Activated CD4-positive, alpha-beta T cell treated with anti-CD3 and anti-CD28 coated beads, Interleukin-10, Interleukin-2, amounts not matched to agents 100 ng/mL and 50 ng/mL, durations not matched to agents 16 hours and 8 hours (primary cell): ENCODE data around the gene GPC6.

Source experiments
- DNase-seq: peaks from one replicate; pipeline ENCODE4 v3.0.0-alpha.2; 2020

The GPC6 gene

GRCh38 chr13:93752541-93752940 is 525.9 kb downstream of the GPC6 start:
- no peak for DNase-seq

DNA sequence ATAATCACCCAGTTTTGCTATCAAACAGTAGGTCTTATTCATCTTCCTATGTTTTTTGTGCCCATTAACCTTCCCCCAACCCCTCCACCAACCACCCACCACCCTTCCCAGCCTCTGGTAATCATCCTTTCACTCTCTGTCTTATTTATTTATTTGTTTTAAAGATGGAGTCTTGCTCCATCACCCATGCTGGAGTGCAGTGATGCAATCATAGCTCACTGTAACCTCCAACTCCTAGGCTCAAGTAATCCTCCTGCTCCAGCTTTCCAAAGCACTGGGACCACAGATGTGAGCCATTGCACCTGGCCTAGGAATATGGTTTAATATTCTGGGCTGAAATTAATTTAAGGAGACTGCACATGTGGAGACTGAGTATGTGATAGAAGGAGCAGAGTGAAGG is 527.0 kb downstream of the GPC6 start:
- no peak for DNase-seq

DNA sequence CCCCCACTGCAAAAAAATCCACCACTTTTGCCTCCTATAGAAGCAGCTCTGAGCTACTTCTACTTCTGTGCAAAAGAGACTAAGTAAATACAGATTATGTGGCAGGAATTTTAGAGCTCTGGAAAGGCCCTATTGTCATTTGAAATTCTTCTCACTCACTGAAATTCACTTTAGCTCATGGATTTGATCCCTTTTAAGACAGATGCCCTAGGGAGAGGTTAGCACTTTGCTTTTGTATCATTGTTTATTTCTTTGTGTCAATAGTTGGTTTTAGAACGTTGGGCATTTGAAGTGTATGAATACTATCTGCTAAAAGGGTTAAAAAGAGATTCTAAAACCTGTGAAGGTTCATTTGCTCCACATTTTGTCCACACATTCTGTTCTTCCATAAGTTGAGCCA is 528.7 kb downstream of the GPC6 start:
- DNase-seq: no peak

- DNase-seq: no peak
Observed at GRCh38 chr13:93758575-93758974, 532.0 kb downstream of the GPC6 start.

DNA sequence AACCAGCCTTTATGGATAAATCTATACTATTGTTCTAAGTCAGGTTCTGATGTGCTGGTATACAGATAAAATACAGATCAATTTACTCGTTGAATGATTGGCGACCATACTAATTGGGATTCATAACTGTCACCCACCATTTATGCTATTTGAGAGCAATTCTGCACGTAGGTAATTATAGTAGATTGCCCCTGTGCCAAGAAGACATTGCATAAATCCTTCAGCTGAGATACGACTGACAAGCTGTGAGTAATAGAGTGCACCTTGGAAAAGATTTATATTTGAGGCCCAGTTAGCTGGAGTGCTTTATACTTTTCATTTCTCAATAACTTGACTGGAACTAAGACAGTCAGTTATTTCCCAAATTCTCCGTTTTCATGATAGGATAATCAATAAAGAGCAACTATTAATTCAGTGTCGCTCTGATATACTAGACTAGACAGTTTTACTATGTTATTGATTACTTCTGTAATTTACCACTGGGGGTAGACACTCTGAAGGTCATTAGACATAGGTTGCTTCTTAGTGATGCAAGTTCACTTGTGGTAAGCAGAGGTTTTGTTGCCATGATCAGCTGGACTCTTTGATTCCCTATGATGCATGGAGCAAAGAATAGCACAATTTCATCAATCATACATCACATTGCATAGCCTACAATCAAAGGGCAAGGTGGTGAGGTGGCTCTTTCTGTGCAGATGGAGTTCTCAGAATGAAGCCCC is 536.3 kb downstream of the GPC6 start:
- no peak for DNase-seq

DNA sequence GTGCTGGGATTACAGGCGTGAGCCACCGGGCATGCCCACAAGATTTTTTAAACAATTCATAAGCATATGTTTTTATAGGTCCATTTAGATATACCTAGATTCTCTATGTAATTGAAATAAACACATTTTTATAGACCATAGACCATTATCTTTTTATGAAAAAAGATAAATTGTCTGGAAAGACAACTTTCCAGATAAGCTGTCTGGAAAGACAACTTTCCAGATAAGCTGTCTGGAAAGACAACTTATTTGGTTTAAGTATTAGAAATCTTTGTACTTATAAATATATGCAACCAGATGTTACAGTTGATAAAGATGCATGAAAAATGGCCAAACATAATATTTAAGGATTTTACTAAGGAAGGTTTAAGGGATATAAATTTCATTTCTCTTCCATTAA is 538.5 kb downstream of the GPC6 start:
- no peak for DNase-seq

DNA sequence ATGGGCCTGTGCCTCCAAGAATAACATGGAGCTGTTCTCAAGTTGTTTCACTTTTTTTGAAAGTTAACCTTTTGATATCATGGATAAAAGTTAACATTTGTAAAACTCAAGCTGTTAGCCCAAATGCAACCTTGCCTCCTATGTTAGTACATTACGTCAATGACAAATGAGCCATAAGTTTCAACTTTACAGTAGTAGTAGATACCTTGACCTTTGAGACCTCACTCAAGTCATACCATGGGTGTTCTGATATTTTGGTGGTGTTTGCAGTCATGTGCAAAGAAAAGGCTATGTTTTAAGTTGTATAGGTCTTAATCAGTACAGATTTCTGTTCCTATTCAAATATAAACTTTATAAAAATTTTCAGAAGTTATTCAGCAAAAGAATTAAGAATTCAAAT is 539.2 kb downstream of the GPC6 start:
- DNase-seq: no peak

GRCh38 chr13:93766719-93767118 is 540.1 kb downstream of the GPC6 start:
- no peak for DNase-seq

GRCh38 chr13:93767180-93767916 is 540.7 kb downstream of the GPC6 start:
- no peak for DNase-seq

DNA sequence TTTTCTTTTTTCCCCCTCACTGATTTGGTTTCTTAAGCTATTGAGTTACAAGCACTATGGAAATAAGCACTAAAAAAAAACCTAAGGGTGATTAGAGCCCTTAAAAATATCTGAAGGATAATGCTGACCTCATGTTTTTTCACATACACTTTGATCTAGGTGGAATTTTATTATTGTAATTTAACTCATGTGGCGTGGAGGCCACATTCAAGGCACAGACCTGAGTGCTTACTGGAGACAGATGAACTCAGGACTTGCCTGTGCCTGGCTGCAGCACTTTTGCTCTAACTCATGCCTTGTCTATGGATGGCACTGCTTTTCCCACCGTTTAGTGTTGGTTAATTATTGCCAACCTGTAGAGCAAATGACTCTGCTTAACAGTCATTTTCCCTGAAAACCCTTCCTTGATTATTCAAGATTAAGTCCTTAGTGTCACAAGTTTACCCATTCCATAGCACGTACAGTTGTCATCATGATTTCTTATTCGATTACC is 541.4 kb downstream of the GPC6 start:
- DNase-seq: no peak

DNA sequence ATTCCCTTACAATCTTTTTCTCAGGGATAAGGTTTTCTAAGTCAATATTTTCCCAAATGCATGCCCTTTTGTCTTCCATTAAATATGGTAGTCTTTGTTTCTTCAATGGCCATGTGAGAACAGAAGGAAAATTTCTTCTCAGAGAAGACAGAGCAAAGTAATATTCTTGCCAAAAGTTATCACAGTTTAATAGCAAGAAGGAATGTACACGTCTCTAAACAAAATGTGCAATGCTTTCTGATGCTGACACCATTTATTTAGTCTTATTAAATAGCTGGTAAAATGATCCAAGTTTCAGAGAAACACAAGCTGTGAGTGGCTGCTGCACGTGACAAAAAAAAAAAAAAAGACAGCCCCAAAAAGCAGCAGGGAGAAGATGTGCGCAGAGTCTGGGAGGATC is 542.5 kb downstream of the GPC6 start:
- DNase-seq: no peak

GRCh38 chr13:93769607-93770006 is 543.0 kb downstream of the GPC6 start:
- DNase-seq: no peak

- no peak for DNase-seq
Observed at GRCh38 chr13:93771227-93771626, 544.6 kb downstream of the GPC6 start.

DNA sequence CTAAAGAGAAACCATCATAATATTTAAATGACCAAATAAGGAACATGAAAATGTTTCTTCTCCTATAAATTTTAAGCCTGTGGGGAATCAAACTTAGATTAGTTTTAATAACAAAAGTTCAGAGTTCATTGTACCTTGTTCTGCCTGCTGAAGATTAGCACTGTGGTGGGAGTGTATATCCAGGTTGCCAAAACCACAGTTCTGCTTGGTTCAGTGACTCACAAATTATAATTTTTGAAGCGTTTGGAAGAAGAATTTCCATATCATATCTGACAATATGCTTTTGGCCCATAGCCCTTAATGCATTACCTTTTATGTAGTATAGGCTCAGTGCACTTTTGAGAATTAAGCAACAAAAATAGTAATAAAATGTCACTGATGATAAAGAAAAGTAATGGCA is 545.2 kb downstream of the GPC6 start:
- DNase-seq: no peak

- DNase-seq: no peak
Observed at GRCh38 chr13:93774506-93774905, 547.9 kb downstream of the GPC6 start.

DNA sequence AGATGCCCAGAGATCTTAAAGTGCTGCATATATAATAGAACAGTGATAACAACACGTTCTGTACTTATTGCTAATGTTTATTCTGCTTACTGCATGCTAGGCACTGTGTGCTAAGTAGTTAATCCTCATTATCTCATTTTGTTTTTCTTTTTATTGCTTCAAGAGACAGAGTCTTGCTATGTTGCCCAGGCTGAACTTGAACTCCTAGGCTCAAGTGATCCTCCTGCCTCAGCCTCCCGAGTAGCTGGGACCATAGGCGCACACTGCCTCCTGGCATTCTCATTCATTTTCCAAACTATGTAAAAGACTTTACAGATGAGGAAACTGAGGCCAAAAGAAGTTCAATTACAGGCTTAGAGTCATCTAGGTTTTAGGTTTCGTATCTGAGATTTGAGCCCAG is 548.4 kb downstream of the GPC6 start:
- DNase-seq: no peak

- DNase-seq: no peak
Observed at GRCh38 chr13:93775507-93776108, 549.0 kb downstream of the GPC6 start.

DNA sequence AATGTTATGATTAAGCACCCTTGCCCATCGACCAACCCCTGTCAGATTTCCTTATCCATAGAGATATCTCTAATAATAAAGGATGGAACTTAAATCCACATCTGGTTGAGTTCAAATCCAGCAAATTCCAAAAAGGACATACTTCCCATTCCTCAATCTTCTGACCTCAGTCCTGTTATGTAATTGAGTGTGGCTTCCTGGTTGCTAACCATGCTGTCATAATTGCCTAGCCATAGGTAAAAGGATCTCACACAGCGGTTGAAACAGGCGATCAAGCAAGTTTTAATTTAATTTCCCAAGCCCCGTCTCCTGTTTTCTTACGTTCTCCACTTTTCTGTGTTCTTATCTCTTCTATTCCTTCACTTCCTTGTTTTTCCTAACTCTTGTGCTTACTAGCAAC is 550.3 kb downstream of the GPC6 start:
- no peak for DNase-seq

- DNase-seq: no peak
Observed at GRCh38 chr13:93777504-93777903, 550.9 kb downstream of the GPC6 start.

GRCh38 chr13:93778548-93778947 is 551.9 kb downstream of the GPC6 start:
- DNase-seq: no peak

DNA sequence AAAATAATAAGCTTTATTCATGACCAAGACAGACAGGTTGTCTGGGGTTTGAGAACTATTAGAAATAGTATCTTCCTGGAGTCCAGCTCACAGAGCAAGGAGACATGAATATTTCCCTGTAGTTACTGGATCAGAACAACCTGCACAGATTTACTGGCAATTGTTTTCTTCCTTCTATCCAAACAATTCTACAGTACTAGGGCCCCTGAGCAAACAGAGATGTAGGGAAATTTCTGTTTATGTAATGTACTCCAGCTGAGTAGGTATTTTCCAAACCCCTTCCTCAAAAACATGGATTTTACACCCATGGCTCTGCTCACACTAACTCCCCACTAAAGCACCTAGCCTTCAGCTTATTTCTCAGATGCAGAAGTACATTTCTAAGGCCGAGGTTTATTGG is 557.6 kb downstream of the GPC6 start:
- DNase-seq: no peak

DNA sequence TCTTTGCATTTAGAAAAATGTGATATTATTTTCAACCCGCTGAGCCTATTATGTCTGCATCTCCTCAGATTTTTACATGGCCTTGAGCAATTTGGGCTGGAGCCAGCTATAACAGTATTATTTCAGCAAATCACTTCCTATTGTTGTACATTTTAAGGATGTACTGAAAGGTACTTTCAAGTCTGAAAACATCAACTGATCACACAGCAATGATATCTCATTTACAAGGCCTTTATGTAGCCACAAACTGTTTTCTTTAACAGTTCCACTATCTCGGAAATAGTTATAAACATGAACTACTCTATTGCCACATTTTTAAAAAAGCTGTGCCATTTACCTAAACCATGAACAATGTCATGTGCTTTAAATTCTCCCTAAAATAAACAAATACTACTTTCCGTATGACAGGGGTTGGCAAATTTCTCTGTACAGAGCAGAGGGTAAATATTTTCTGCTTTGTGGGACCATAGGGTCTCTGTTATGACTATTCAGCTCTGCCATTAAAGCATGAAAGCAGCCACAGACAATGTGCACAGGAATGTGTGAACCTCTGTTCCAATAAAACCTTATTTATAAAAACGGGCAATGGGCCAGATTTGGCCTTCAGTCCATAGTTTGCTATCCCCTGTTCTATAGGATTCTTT is 560.4 kb downstream of the GPC6 start:
- DNase-seq: no peak

- peak; percentile 5 for DNase-seq
Observed at GRCh38 chr13:93788456-93788855, 561.8 kb downstream of the GPC6 start.

DNA sequence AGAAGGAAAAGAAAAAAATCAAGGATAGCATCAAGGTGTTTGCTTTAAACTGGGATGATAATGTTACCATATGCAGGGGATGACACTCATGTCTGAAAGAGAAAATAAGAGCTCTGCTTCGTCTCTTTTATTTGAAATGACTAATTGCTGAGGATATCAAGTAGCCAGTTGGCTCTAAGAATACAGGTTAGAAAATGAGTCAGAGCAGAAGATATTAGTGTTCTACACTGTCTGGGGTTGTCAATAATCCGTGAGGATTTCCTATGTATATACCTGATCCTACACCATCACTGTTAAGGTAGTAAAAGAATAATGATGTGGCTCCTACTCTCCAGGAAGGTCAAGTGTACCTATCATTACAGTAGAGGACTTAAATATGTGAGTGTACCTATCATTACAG is 562.5 kb downstream of the GPC6 start:
- peak; percentile 35 for DNase-seq
